OCI-LY7 (cell line): ENCODE results near the gene MDGA2.
"Not testable (repeated sequence)": the region's sequence is repeated elsewhere in the genome, so short reads cannot be mapped to it uniquely, and the experiment has no call there.

Source experiments
- EZH2phosphoT487 ChIP-seq: fragments of 200-600 bp; sonication (generic); IDR thresholded peaks from 2 replicates; pipeline ENCODE4 v1.6.1; 2018; ENCODE audit warnings: low read depth, borderline replicate concordance, mild to moderate bottlenecking, mixed run types, antibody characterized with exemption, low read length, moderate library complexity, mixed read lengths
- TF ChIP-seq, protein P1 (sequence below): fragments of 200-600 bp; sonication (generic); conservative IDR thresholded peaks from 2 replicates; pipeline ENCODE4 v1.5.1; 2014; ENCODE audit warnings: mild to moderate bottlenecking, antibody characterized with exemption, low read length, moderate library complexity, mixed read lengths

DNA sequence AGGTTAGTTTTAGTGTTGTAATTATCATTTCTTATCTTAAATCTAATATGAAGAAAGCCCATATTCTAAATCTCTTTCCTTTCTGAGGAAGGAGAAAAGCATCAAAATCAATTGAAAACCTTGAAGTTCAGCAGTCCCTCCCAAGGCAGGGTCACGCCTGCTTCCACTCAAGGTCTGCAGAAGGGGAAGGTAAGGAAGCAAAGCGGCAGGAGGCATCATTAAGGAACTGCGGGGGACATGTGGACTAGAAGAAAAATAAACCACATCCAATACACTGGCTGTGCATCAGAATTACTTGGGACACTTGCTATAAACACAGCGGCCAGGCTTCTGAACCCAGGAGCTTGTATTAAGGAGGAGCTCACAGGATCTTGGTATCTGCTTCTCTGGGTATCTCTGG, 759.9 kb downstream of the MDGA2 start:
- TF ChIP-seq, protein P1, sequence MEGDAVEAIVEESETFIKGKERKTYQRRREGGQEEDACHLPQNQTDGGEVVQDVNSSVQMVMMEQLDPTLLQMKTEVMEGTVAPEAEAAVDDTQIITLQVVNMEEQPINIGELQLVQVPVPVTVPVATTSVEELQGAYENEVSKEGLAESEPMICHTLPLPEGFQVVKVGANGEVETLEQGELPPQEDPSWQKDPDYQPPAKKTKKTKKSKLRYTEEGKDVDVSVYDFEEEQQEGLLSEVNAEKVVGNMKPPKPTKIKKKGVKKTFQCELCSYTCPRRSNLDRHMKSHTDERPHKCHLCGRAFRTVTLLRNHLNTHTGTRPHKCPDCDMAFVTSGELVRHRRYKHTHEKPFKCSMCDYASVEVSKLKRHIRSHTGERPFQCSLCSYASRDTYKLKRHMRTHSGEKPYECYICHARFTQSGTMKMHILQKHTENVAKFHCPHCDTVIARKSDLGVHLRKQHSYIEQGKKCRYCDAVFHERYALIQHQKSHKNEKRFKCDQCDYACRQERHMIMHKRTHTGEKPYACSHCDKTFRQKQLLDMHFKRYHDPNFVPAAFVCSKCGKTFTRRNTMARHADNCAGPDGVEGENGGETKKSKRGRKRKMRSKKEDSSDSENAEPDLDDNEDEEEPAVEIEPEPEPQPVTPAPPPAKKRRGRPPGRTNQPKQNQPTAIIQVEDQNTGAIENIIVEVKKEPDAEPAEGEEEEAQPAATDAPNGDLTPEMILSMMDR, result not testable (repeated sequence)
- TF ChIP-seq EZH2phosphoT487, result not testable (repeated sequence)
